Ascending aorta (tissue), 2 donors: ENCODE results near the gene PPM1E. TPM values are rescaled to one million over a fixed set of nuclear protein-coding genes. Genes with fewer than 3 reads are reported as not detected.
"Not testable (repeated sequence)": the region's sequence is repeated elsewhere in the genome, so short reads cannot be mapped to it uniquely, and the experiment has no call there.

Experiments
- DNase-seq, 2 donors: peaks; one replicate each; pipeline ENCODE4 v3.0.0-alpha.2; 2019; ENCODE audit warnings: low spot score in 2 of 2
- H3K27ac ChIP-seq, 2 donors: fragments of 200-600 bp; sonication (generic); one replicate each; pipeline ENCODE4 v1.5.1; 2016 to 2017; ENCODE audit warnings: mild to moderate bottlenecking in 1 of 2
- H3K27me3 ChIP-seq: fragments of 200-600 bp; sonication (generic); one replicate; pipeline ENCODE4 v1.5.1; 2017
- H3K36me3 ChIP-seq, 2 donors: fragments of 200-600 bp; sonication (generic); one replicate each; pipeline ENCODE4 v1.5.1; 2016
- H3K4me1 ChIP-seq, 2 donors: fragments of 200-600 bp; sonication (generic); one replicate each; pipeline ENCODE4 v1.5.1; 2016 to 2017; ENCODE audit warnings: mild to moderate bottlenecking in 1 of 2
- H3K4me3 ChIP-seq, 2 donors: fragments of 200-600 bp; sonication (generic); one replicate each; pipeline ENCODE4 v1.5.1; 2016 to 2017; ENCODE audit warnings: mild to moderate bottlenecking in 1 of 2
- H3K9me3 ChIP-seq, 2 donors: fragments of 200-600 bp; sonication (generic); one replicate each; pipeline ENCODE4 v1.5.1; 2016
- CTCF ChIP-seq, 3 experiments: fragments of 200-600 bp in 2 of 3; fragments of 450-650 bp in 1 of 3; sonication (generic) in 2 of 3; IDR thresholded peaks; one replicate each; pipeline ENCODE4 v1.5.1; 2016 to 2019; ENCODE audit warnings: antibody characterized with exemption in 3 of 3, mild to moderate bottlenecking in 1 of 3, moderate library complexity in 1 of 3
- intact Hi-C: fragments of 100-400 bp; cut with DNase I; formaldehyde crosslinking; loops from one replicate; pipeline ENCODE4 v1.15.1; 2023
- total RNA-seq: library from RNA; depleted of rRNA; stranded (reverse); fragments of >200 nt; gene quantifications from one replicate; pipeline ENCODE4 v1.1.0, GENCODE V29; 2016

PPM1E gene
- total RNA-seq, 1 donor from 2014 or later, result 0.11 TPM

- Histone ChIP-seq H3K27me3 (no peaks in the 10 kb centered on the region), H3K9me3 (no peaks in the 10 kb centered on the region), H3K36me3 (no peaks in the 10 kb centered on the region), H3K4me3 (no peak overlapping the region), H3K4me1 (no peaks in the 10 kb centered on the region), H3K27ac (no peak overlapping the region)
- no peak for TF ChIP-seq CTCF (IDR thresholded peaks at IDR 0.05)
- DNase-seq, result no peak
- intact Hi-C loops, result no loop called here
These were observed 177.3 kb downstream of the PPM1E start for GRCh38 chr17:58932956-58933355.

GRCh38 chr17:58936295-58936694, 180.6 kb downstream of the PPM1E start:
- intact Hi-C loops, result no loop called here
- Histone ChIP-seq H3K36me3 (no peaks in the 10 kb centered on the region), H3K4me3 (no peak overlapping the region), H3K4me1 (no peaks in the 10 kb centered on the region), H3K27me3 (no peaks in the 10 kb centered on the region), H3K27ac (no peak overlapping the region), H3K9me3 (no peaks in the 10 kb centered on the region)
- no peak for TF ChIP-seq CTCF (IDR thresholded peaks at IDR 0.05)
- DNase-seq, result no peak

GRCh38 chr17:58944166-58944565, 188.5 kb downstream of the PPM1E start:
- no peaks in the 10 kb centered on the region for H3K27me3 ChIP-seq
- H3K27ac ChIP-seq, result no peak overlapping the region
- intact Hi-C loops, result no loop called here
- peaks cover 0 to 5% of the 10 kb centered on the region in 2 donors for H3K9me3 ChIP-seq
- H3K4me1 ChIP-seq, result no peaks in the 10 kb centered on the region
- no peak for TF ChIP-seq CTCF (IDR thresholded peaks at IDR 0.05)
- H3K4me3 ChIP-seq, result no peak overlapping the region
- H3K36me3 ChIP-seq, result no peaks in the 10 kb centered on the region
- DNase-seq, result no peak

- intact Hi-C loops, result no loop called here
- Histone ChIP-seq H3K4me1 (no peaks in the 10 kb centered on the region), H3K36me3 (no peaks in the 10 kb centered on the region), H3K27me3 (no peaks in the 10 kb centered on the region), H3K4me3 (no peak overlapping the region), H3K27ac (no peak overlapping the region), H3K9me3 (peaks cover 16 to 17% of the 10 kb centered on the region in 2 donors)
- no peak for TF ChIP-seq CTCF (IDR thresholded peaks at IDR 0.05)
- DNase-seq, result no peak
These were observed 191.8 kb downstream of the PPM1E start for GRCh38 chr17:58947411-58947810.

- DNase-seq, result no peak
- H3K4me1 ChIP-seq, result no peaks in the 10 kb centered on the region
These were observed 192.2 kb downstream of the PPM1E start for GRCh38 chr17:58947824-58948223.

GRCh38 chr17:58954358-58954757, 198.7 kb downstream of the PPM1E start:
- DNase-seq, H3K4me1 ChIP-seq, H3K4me3 ChIP-seq, intact Hi-C loops, H3K27ac ChIP-seq, H3K36me3 ChIP-seq, H3K27me3 ChIP-seq: not testable (repeated sequence)
- H3K9me3 ChIP-seq, result peaks cover 11 to 17% of the 10 kb centered on the region in 2 donors

More at GRCh38 chr17:58947824-58948223, 192.2 kb downstream of the PPM1E start:
- no peaks in the 10 kb centered on the region for H3K36me3 ChIP-seq
- intact Hi-C loops, result no loop called here
- H3K27me3 ChIP-seq, result no peaks in the 10 kb centered on the region
- H3K4me3 ChIP-seq, result no peak overlapping the region
- H3K9me3 ChIP-seq, result peaks cover 16 to 17% of the 10 kb centered on the region in 2 donors
- no peak overlapping the region for H3K27ac ChIP-seq
- TF ChIP-seq CTCF (IDR thresholded peaks at IDR 0.05), result no peak
